ENCODE measurements around the gene WDR43. TPM values are rescaled to one million over a fixed set of nuclear protein-coding genes. Genes with fewer than 3 reads are reported as not detected.

WDR43 gene
- polyA plus RNA-seq, 6 donors from 2014 or later: 34.5 to 57.5 (median 48.1) TPM

DNA sequence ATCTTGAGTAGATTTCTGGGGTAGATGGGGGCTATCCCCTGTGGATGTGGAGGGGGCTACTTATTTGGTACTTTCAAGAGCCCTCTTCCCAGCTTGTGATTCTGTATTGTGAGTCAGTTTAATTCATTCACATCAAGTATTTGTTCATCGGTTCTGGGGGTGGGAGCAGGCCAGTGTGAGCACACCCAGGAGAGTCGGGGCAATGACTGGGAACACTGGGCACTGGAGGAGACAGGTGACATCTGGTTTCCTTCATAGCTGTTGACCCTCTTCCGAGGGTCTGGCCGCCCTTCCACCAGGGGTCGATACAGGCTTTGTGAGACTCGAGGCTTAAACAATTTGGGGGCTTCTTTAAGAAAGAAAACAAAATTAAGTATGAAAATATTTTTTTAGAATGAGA, 84.1 kb downstream of the WDR43 start:
- H3K27me3 Mint-ChIP-seq: peaks cover 0 to 10% (median under 1%) of the 10 kb centered on the region in 3 donors
- H3K4me3 Mint-ChIP-seq: no peak overlapping the region

DNA sequence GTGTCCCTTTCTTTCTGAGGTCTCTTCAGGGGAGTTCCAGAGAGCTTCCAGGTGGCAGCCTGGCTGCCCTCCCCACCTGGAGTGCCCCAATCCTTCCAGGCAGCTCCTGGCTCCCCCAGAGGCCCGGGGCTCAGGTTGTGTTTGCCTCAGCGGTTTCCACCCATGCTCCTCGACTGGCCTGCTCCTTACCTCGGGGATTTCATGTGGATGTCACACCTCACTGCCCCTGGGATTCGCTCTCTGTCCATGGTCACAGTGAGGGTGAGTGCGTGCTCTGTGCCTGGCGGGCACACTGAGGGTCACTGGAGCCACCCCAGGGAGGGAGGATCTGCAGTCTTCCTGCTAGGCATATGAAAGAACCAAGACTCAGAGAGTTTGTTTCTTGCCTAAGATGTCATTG, 84.6 kb downstream of the WDR43 start:
- H3K9me3 Mint-ChIP-seq: peaks cover 0 to 3% (median 0%) of the 10 kb centered on the region in 7 donors
- peaks cover 0 to 8% (median 3%) of the 10 kb centered on the region in 3 donors for H3K27me3 Mint-ChIP-seq
- H3K4me3 Mint-ChIP-seq: no peak overlapping the region
- H3K27ac Mint-ChIP-seq: peak overlapping the region in 1 of 6 donors; percentile 21
- DNase-seq (no peak), ATAC-seq (ENCODE audit: low read depth in 2 of 2) (no peak)
- H3K36me3 Mint-ChIP-seq: no peaks in the 10 kb centered on the region
- H3K4me1 Mint-ChIP-seq: no peaks in the 10 kb centered on the region

More for the DNA sequence above, 84.1 kb downstream of the WDR43 start:
- Mint-ChIP-seq H3K27ac (peak overlapping the region in 1 of 6 donors; percentile 20), H3K4me1 (no peaks in the 10 kb centered on the region), H3K36me3 (no peaks in the 10 kb centered on the region), H3K9me3 (peaks cover 0 to 1% (median 0%) of the 10 kb centered on the region in 7 donors)
- ATAC-seq (ENCODE audit: low read depth in 2 of 2) (no peak), DNase-seq (no peak)

DNA sequence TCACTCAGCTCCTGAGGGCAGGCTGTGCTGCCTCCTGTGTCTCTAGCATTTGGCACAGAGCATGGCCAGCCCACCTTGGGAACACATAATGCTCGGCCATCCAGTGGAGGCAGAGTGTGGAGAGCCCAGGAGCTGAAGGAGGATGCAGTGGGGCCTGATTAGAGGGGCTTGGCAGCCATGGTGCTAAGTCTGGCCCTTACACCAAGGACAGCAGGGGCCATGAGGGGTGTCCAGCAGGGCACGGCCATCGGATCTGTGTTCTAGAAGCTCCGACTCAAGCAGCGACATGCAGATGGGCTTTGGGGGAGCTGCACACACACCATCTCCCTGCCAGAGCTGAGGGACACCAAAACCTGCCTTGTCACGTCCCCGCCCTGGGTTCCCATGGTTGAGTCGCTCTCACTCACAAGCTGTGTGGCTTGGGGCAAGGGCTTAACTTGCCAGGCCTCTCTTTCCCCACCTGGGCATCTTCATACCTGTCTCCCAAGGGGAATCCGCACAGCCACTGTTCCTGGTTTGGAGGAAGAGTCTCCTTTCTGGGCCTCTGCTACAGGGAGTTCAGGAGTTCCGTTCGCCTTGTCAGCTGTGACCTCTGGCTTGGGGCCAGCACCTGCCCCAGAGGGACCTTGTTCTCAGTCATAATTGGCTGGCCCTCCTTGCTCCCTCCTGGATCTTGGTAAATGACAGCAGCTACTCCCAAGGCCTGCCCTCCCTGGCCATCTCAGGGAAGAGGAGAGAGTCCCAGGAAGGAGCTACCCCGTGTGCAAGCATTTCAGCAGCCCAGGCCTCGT, 85.3 kb downstream of the WDR43 start:
- H3K9me3 Mint-ChIP-seq: peaks cover 0 to 3% (median 0%) of the 10 kb centered on the region in 7 donors
- H3K27me3 Mint-ChIP-seq: peaks cover 0 to 8% (median 3%) of the 10 kb centered on the region in 3 donors
- ATAC-seq (ENCODE audit: low read depth in 2 of 2) (no peak), DNase-seq (no peak)
- H3K4me3 Mint-ChIP-seq: no peak overlapping the region
- H3K4me1 Mint-ChIP-seq: no peaks in the 10 kb centered on the region
- H3K36me3 Mint-ChIP-seq: no peaks in the 10 kb centered on the region
- H3K27ac Mint-ChIP-seq: peak overlapping the region in 1 of 6 donors; percentile 82

DNA sequence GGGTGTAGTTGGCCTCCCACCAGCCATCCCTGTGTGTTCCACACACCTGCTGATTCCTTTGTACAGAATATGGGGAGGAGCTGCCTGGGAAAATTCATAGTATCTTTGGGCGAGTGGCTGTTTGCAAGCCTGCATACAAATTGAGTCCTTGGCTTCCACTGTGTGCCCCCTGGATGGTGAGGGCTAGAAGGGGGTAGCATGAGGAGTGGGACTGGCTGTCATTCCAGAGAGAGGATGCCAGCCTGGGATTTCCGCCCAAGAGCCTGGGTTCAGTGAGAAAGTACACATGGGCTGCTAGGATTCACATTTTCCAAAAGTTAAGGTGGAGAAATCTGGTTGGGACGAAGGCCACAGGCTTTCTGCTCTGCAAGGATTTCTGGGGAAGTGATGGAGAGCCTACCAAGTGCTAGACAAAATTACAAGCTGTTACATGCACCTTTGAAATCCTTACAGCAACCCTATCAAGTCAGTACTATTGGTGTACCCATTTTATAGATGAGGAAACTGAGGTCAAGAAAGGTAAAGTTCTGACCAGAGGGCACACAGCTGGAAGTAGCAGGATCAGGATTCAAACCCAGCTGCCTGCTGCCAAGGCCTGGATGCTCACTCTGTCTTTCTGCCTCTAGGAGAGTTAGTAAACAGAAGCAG, 86.0 kb downstream of the WDR43 start:
- no peak for DNase-seq
- Mint-ChIP-seq H3K27me3 (peaks cover 0 to 8% (median 3%) of the 10 kb centered on the region in 3 donors), H3K9me3 (peaks cover 0 to 3% (median 0%) of the 10 kb centered on the region in 7 donors), H3K4me1 (no peaks in the 10 kb centered on the region), H3K27ac (no peak overlapping the region), H3K36me3 (no peaks in the 10 kb centered on the region), H3K4me3 (no peak overlapping the region)
- ATAC-seq (ENCODE audit: low read depth in 2 of 2): no peak

DNA sequence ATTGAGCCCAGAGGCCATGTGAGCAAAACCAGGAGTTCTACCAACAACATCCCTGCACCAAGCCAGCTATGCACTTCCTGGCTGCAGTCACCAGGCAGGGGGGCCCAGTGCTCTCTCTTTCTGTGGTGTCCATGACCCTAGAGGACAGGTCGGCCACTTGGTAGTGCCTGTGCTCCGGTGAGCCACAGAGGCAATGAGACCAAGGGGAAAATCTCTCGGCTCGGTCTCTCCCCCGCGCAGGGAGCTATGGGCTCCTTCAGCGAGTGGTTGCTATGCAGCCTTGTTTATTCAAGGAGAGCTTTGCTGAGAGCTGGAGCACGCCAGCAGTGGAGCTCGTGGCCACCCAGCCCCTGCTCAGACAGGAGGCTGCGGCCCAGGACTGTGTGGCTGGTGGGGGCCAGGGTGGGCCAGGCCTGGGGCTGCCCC, 86.6 kb downstream of the WDR43 start, which contains the start of gene TOGARAM2:
TOGARAM2 (plus strand) TSS at position 283 of the 426 bp plus-strand sequence. CDS start 13,537 bp downstream, outside the sequence.
- Mint-ChIP-seq H3K4me1 (no peaks in the 10 kb centered on the region), H3K36me3 (no peaks in the 10 kb centered on the region), H3K27me3 (peaks cover 0 to 8% (median 3%) of the 10 kb centered on the region in 3 donors), H3K9me3 (peaks cover 0 to 3% (median 0%) of the 10 kb centered on the region in 7 donors), H3K4me3 (peak within 1 kb of the TSS in 1 of 8 donors; percentile 47), H3K27ac (no peak within 1 kb of the TSS)
- ATAC-seq (ENCODE audit: low read depth in 2 of 2) (no peak), DNase-seq (no peak)

DNA sequence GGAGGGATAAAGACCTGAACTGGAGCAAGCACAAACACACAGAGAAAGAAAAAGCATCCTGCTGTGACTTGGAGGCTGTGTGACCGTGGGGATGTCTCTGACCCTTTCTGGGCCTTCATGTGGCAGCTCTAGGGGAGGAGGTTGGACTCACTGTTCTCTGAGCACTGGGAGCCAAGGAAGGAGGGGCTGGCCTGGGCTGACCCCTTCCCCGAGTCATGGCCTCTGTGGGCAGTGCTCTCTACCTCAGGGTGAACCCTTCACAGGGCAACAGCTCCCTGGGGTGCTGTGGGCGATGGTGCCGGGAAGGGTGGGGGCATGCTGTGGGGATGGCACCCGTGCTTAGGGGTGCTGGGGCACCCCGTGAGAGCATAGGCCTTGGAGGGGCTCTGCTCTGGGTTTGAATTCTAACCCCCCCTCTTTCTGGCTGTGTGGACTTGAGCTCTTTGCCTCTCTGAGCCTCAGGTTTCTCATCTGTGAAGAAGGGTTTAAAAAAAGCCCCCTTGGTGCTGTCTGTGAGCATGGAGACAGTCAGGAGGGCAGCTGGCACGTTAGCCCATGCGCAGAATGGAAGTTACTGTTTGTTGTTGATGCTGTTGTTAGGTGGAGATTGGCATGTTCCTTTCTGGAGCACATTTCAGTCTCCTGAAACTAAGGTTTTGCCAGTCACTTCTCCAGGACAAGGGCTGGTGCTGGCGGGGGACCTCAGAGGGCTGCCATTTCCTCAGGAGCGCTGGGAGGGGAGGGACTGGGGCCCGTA, 87.3 kb downstream of the WDR43 start:
- Mint-ChIP-seq H3K9me3 (peaks cover 0 to 3% (median 0%) of the 10 kb centered on the region in 7 donors), H3K27me3 (peaks cover 0 to 8% (median 3%) of the 10 kb centered on the region in 3 donors), H3K4me3 (peak overlapping the region in 1 of 8 donors; percentile 47), H3K36me3 (no peaks in the 10 kb centered on the region), H3K4me1 (no peaks in the 10 kb centered on the region), H3K27ac (no peak overlapping the region)
- ATAC-seq (ENCODE audit: low read depth in 2 of 2) (no peak), DNase-seq (no peak)

DNA sequence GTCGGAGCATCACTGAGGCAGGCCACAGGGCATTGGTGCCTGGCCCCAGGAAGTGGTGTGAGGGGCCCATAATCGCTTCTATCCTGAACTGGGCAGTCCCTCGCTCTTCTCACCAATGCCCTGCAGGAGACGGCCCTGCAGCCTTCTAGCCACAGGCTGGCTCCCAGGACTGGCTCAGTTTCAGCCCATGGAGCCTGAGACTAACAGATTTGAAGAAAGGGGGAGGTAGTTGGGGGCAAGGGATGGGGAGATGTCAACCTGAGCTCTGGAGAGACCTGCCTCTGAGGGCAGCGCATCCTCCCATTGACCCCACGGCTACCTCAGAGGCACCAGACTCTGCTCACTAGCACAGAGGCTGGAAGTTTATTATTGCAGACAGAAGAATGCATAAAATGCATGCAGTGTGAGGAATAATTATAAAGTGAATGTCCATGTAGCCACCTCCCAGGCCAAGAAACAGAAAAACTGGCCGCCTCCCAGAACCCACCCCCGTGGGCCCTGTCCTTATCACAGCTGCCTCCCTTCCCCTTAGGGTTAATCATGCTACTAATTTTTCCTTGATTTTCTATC, 88.0 kb downstream of the WDR43 start:
- DNase-seq: no peak
- peak overlapping the region in 1 of 6 donors; percentile 49 for H3K27ac Mint-ChIP-seq
- H3K4me1 Mint-ChIP-seq: no peaks in the 10 kb centered on the region
- H3K4me3 Mint-ChIP-seq: no peak overlapping the region
- no peaks in the 10 kb centered on the region for H3K36me3 Mint-ChIP-seq
- peaks cover 0 to 6% (median 3%) of the 10 kb centered on the region in 3 donors for H3K27me3 Mint-ChIP-seq
- peaks cover 0 to 3% (median 0%) of the 10 kb centered on the region in 7 donors for H3K9me3 Mint-ChIP-seq
- no peak for ATAC-seq (ENCODE audit: low read depth in 2 of 2)

DNA sequence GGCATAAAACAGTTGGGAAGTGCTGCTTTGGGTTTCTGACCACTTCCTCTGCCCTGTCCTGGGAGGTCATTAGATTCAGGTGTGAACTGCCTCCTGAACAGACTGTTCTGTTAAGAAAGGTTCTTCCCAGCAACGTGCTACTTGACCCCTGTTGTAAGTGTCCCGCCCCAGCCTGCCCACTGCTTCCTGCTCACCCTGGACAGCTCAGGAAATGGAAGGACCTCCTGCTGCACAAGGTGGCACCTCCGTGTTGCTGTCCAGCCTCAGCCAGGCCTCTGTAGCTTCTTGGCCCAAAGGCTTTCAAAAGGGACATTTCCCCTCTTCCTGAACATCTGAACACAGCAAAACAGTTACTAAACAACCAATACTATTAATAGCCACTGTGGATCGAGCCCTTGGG, 92.0 kb downstream of the WDR43 start:
- H3K9me3 Mint-ChIP-seq: peaks cover 0 to 3% (median 0%) of the 10 kb centered on the region in 7 donors
- no peaks in the 10 kb centered on the region for H3K36me3 Mint-ChIP-seq
- H3K27me3 Mint-ChIP-seq: peaks cover 0 to 3% (median 0%) of the 10 kb centered on the region in 3 donors
- no peak overlapping the region for H3K4me3 Mint-ChIP-seq
- no peaks in the 10 kb centered on the region for H3K4me1 Mint-ChIP-seq
- no peak for ATAC-seq (ENCODE audit: low read depth in 2 of 2)
- DNase-seq: no peak
- H3K27ac Mint-ChIP-seq: peak overlapping the region in 1 of 6 donors; percentile 7

DNA sequence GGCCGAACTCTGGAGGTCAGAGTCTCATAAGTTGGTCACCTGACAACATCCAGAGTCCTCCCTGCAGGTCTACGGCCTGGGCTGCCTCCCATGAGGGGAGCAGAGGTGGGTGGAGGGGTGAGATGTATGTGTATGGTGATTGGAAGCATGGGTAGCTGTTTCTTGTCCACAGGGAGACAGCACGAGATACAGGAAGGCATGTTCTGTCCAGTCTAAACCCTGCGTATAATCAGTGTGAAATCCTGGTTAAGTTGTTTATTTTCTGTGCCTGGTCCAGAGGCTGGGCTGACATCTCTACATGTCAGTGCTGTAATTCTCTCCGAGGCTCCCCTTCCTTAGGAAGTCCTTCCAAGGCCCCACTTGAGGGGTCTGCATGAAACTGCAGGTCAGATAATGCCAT, 95.5 kb downstream of the WDR43 start:
- no peak for ATAC-seq (ENCODE audit: low read depth in 2 of 2)
- Mint-ChIP-seq H3K9me3 (no peaks in the 10 kb centered on the region), H3K36me3 (no peaks in the 10 kb centered on the region), H3K27ac (no peak overlapping the region), H3K4me3 (no peak overlapping the region), H3K27me3 (no peaks in the 10 kb centered on the region), H3K4me1 (no peaks in the 10 kb centered on the region)
- DNase-seq: no peak

DNA sequence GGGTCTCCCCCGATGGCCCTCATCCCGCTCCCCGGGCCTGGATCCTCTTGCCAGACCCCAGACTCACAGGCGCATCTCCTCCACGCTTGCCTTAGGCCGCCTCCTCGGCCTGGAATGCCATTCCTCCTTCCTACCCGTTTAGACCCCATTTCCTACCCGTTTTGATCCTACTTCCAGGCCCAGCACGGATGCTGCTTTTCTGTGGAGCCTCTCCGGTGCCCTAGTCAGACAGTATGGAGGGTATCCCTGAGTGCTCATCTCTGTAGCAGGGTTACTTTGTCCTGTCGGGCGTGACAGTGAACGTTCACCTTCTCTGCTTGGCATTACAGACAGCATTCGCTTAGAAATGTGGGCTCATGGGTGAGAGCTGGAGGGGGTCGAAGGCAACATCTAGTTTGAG, 96.0 kb downstream of the WDR43 start:
- DNase-seq (no peak), ATAC-seq (ENCODE audit: low read depth in 2 of 2) (no peak)
- Mint-ChIP-seq H3K4me3 (no peak overlapping the region), H3K4me1 (no peaks in the 10 kb centered on the region), H3K27me3 (no peaks in the 10 kb centered on the region), H3K36me3 (no peaks in the 10 kb centered on the region), H3K9me3 (no peaks in the 10 kb centered on the region), H3K27ac (no peak overlapping the region)

DNA sequence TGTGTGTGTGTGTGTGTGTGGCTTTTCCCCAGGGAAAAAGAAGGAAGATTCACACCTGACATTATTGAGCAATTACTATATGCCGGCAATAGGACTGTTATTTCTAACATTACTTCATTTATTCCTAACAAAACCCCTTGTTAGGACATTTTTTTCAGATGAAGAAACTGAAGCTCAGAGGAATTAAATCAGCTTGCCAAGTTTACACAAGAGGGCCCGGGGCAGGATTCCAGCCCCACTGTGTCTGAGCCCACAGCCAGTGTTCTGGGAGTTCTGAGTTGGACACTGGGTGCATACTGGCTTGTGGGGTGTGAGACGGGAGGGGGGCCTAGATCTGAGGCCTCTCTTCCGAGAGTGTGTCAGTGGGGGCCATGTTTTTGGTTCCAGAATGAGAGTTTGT, 96.6 kb downstream of the WDR43 start:
- DNase-seq (no peak), ATAC-seq (ENCODE audit: low read depth in 2 of 2) (no peak)
- Mint-ChIP-seq H3K36me3 (no peaks in the 10 kb centered on the region), H3K4me1 (no peaks in the 10 kb centered on the region), H3K4me3 (no peak overlapping the region), H3K27ac (no peak overlapping the region), H3K27me3 (peaks cover 0 to 3% (median 0%) of the 10 kb centered on the region in 3 donors), H3K9me3 (no peaks in the 10 kb centered on the region)

DNA sequence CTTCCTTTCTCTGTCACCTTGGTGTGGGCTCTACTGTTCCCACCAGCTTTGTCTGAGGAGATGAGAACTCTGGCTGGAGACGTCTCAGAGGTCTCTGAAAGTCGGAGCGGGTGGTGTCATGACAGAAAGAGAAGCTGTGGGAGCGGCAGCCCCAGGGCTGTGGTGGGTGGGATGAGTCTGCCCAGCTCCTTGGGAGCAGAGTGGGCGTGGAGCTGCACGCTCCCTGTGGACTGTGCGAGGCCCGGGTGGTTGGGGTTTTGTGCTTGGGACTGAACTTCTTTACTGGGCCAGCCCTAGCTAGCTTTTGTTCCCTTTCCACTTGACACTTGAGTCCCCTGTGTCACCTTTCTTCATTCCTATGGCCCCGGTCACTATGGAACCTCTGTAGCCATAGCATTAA, 97.0 kb downstream of the WDR43 start:
- Mint-ChIP-seq H3K27ac (no peak overlapping the region), H3K4me3 (no peak overlapping the region), H3K4me1 (no peaks in the 10 kb centered on the region), H3K27me3 (peaks cover 0 to 3% (median 0%) of the 10 kb centered on the region in 3 donors), H3K9me3 (no peaks in the 10 kb centered on the region), H3K36me3 (no peaks in the 10 kb centered on the region)
- DNase-seq (no peak), ATAC-seq (ENCODE audit: low read depth in 2 of 2) (no peak)
